CD14-positive monocyte (primary cell): ENCODE data around the gene SMIM22. TPM values are rescaled to one million over a fixed set of nuclear protein-coding genes. Genes with fewer than 3 reads are reported as not detected.

Source experiments
- DNase-seq, 3 donors: peaks; one replicate each; pipeline ENCODE4 v3.0.0-alpha.2; 2011 to 2022
- H2AFZ ChIP-seq: 2 replicates; pipeline ENCODE4 v1.6.0; 2012; ENCODE audit warnings: mild to moderate bottlenecking, low read depth, low read length, inconsistent platforms; ENCODE audit not compliant: insufficient read depth, poor library complexity, severe bottlenecking
- H3K27ac ChIP-seq, 2 donors: 1 replicate in 1 of 2; 2 replicates in 1 of 2; pipeline ENCODE4 v1.5.1; 2012 to 2013; ENCODE audit warnings: low read length in 2 of 2, control low read depth in 1 of 2, inconsistent platforms in 1 of 2, low read depth in 1 of 2, mild to moderate bottlenecking in 1 of 2
- H3K27me3 ChIP-seq, 2 donors: one replicate each; pipeline versions ENCODE4 v1.6.0 to v1.6.1; 2011 to 2013; ENCODE audit warnings: low read length in 2 of 2; ENCODE audit not compliant: control insufficient read depth in 2 of 2, insufficient read depth in 2 of 2
- H3K36me3 ChIP-seq, 2 donors: replicated peaks in 1 of 2; 1 replicate in 1 of 2; 2 replicates in 1 of 2; pipeline versions ENCODE4 v1.5.1 to v1.6.1; 2012 to 2013; ENCODE audit warnings: low read length in 2 of 2, control low read depth in 1 of 2, inconsistent platforms in 1 of 2, mild to moderate bottlenecking in 1 of 2; ENCODE audit not compliant: insufficient read depth in 2 of 2, control insufficient read depth in 1 of 2
- H3K4me1 ChIP-seq, 2 donors: 1 replicate in 1 of 2; 2 replicates in 1 of 2; pipeline versions ENCODE4 v1.5.1 to v1.6.1; 2012 to 2013; ENCODE audit warnings: low read length in 2 of 2, control low read depth in 1 of 2, inconsistent platforms in 1 of 2, mild to moderate bottlenecking in 1 of 2, moderate library complexity in 1 of 2; ENCODE audit not compliant: insufficient read depth in 2 of 2, control insufficient read depth in 1 of 2
- H3K4me2 ChIP-seq: replicated peaks from 2 replicates; pipeline ENCODE3; 2012; ENCODE audit warnings: low read length, moderate library complexity, mild to moderate bottlenecking; ENCODE audit not compliant: poor library complexity, severe bottlenecking; ENCODE audit errors: extremely low read depth
- H3K4me3 ChIP-seq, 3 experiments: fragments of 200-600 bp in 1 of 3; sonication (generic) in 1 of 3; replicated peaks in 1 of 3; 1 replicate in 2 of 3; 2 replicates in 1 of 3; pipeline ENCODE4 v1.5.1; 2011 to 2013; ENCODE audit warnings: low read length in 3 of 3, mild to moderate bottlenecking in 3 of 3, control low read depth in 2 of 3, low read depth in 2 of 3, inconsistent platforms in 1 of 3, moderate library complexity in 1 of 3
- H3K79me2 ChIP-seq: 2 replicates; pipeline ENCODE4 v1.6.0; 2012; ENCODE audit warnings: mild to moderate bottlenecking, control low read depth, inconsistent platforms, low read length, moderate library complexity; ENCODE audit not compliant: insufficient read depth
- H3K9ac ChIP-seq: 2 replicates; pipeline ENCODE4 v1.6.0; 2017; ENCODE audit warnings: low read length, mild to moderate bottlenecking; ENCODE audit not compliant: insufficient read depth, poor library complexity, severe bottlenecking
- H3K9me3 ChIP-seq, 2 donors: replicated peaks in 1 of 2; 1 replicate in 1 of 2; 2 replicates in 1 of 2; pipeline versions ENCODE4 v1.5.1 to v1.6.1; 2012 to 2013; ENCODE audit warnings: low read length in 2 of 2, control low read depth in 1 of 2; ENCODE audit not compliant: control insufficient read depth in 1 of 2, insufficient read depth in 1 of 2
- H4K20me1 ChIP-seq: 2 replicates; pipeline ENCODE4 v1.6.0; 2012; ENCODE audit warnings: mild to moderate bottlenecking, low read length, control low read depth, moderate library complexity; ENCODE audit not compliant: insufficient read depth
- H3K27ac Mint-ChIP-seq, 7 donors: one replicate each; pipeline ENCODE4 v1.8.0; 2020; ENCODE audit warnings: mild to moderate bottlenecking in 7 of 7, mixed read lengths in 7 of 7, moderate library complexity in 6 of 7, inconsistent platforms in 2 of 7
- H3K27me3 Mint-ChIP-seq, 3 donors: one replicate each; pipeline ENCODE4 v1.8.0; 2021 to 2022; ENCODE audit warnings: low read depth in 3 of 3, mild to moderate bottlenecking in 3 of 3, mixed read lengths in 3 of 3, moderate library complexity in 3 of 3, inconsistent platforms in 1 of 3
- H3K36me3 Mint-ChIP-seq, 2 donors: one replicate each; pipeline ENCODE4 v1.8.0; 2020; ENCODE audit warnings: mixed read lengths in 2 of 2, inconsistent platforms in 1 of 2, mild to moderate bottlenecking in 1 of 2
- H3K4me1 Mint-ChIP-seq: one replicate; pipeline ENCODE4 v1.8.0; 2020; ENCODE audit warnings: mild to moderate bottlenecking, mixed read lengths
- H3K4me3 Mint-ChIP-seq, 2 donors: one replicate each; pipeline ENCODE4 v1.8.0; 2020; ENCODE audit warnings: mild to moderate bottlenecking in 2 of 2, mixed read lengths in 2 of 2, moderate library complexity in 1 of 2
- H3K9me3 Mint-ChIP-seq, 7 donors: one replicate each; pipeline ENCODE4 v1.8.0; 2020 to 2022; ENCODE audit warnings: mixed read lengths in 7 of 7, mild to moderate bottlenecking in 6 of 7, moderate library complexity in 6 of 7, inconsistent platforms in 2 of 7
- CTCF ChIP-seq: fragments of 200-600 bp; IDR thresholded peaks from one replicate; pipeline ENCODE4 v1.8.0; 2022; ENCODE audit warnings: antibody characterized with exemption, mild to moderate bottlenecking
- whole genome bisulfite sequencing: methylation state at CpG from one replicate; pipeline ENCODE4 v1.1.5; 2013; ENCODE audit warnings: missing lambda C conversion rate; ENCODE audit not compliant: insufficient coverage; 5-methylcytosine and 5-hydroxymethylcytosine counted together
- intact Hi-C, 2 donors: fragments of 100-400 bp; cut with micrococcal nuclease; formaldehyde crosslinking; loops; one replicate each; pipeline versions ENCODE4 v1.15.0 to v1.15.1; 2023
- polyA plus RNA-seq, 3 donors: library from polyadenylated mRNA; depleted of rRNA in 1 of 3; unstranded in 2 of 3; stranded (reverse) in 1 of 3; fragments of 300-500 nt in 2 of 3; fragments of >200 nt in 1 of 3; fragmentation: Illumina TruSeq in 2 of 3; gene quantifications; 1 replicate in 2 of 3; 2 replicates in 1 of 3; pipeline ENCODE4 v1.2.3, GENCODE V29; 2012 to 2021

SMIM22 gene
- polyA plus RNA-seq, 3 donors: not detected

GRCh38 chr16:4772351-4772750 lies 22.8 kb upstream of the SMIM22 start:
- H3K27me3 ChIP-seq: no peaks in the 10 kb centered on the region
- H3K4me2 ChIP-seq: no peak overlapping the region
- H3K9ac ChIP-seq: no peak overlapping the region
- no peaks in the 10 kb centered on the region for H3K79me2 ChIP-seq
- no peaks in the 10 kb centered on the region for H3K36me3 ChIP-seq
- H4K20me1 ChIP-seq: no peaks in the 10 kb centered on the region
- no peak overlapping the region for H3K27ac ChIP-seq
- 100% methylated on average over 3 of the region's 5 CpGs for WGBS
- H3K27ac Mint-ChIP-seq: no peak overlapping the region
- H3K36me3 Mint-ChIP-seq: no peaks in the 10 kb centered on the region
- no peak overlapping the region for H2AFZ ChIP-seq
- peaks cover 0 to 2% (median 0%) of the 10 kb centered on the region in 7 donors for H3K9me3 Mint-ChIP-seq
- peaks cover 1 to 3% (median 2%) of the 10 kb centered on the region in 3 donors for H3K27me3 Mint-ChIP-seq
- intact Hi-C loops: no loop called here
- peaks cover 18 to 29% of the 10 kb centered on the region in 2 donors for H3K4me1 ChIP-seq
- no peaks in the 10 kb centered on the region for H3K9me3 ChIP-seq
- no peak for DNase-seq
- no peak overlapping the region for H3K4me3 Mint-ChIP-seq
- H3K4me1 Mint-ChIP-seq: peaks cover 32% of the 10 kb centered on the region
- no peak for TF ChIP-seq CTCF
- H3K4me3 ChIP-seq: no peak overlapping the region

- peaks cover 4 to 12% of the 10 kb centered on the region in 2 donors for H3K4me1 ChIP-seq
- H3K9ac ChIP-seq: no peak overlapping the region
- H3K9me3 ChIP-seq: no peaks in the 10 kb centered on the region
- no peaks in the 10 kb centered on the region for H3K27me3 ChIP-seq
- WGBS: 78% methylated on average over 3 of the region's 13 CpGs
- no peak for DNase-seq
- H3K4me2 ChIP-seq: no peak overlapping the region
- Mint-ChIP-seq H3K36me3 (no peaks in the 10 kb centered on the region), H3K4me1 (peaks cover 14% of the 10 kb centered on the region), H3K4me3 (no peak overlapping the region), H3K27me3 (peaks cover 0 to 3% (median 2%) of the 10 kb centered on the region in 3 donors), H3K27ac (no peak overlapping the region), H3K9me3 (peaks cover 0 to 2% (median 0%) of the 10 kb centered on the region in 7 donors)
- H3K27ac ChIP-seq: no peak overlapping the region
- TF ChIP-seq CTCF: no peak
- H3K36me3 ChIP-seq: no peaks in the 10 kb centered on the region
- H3K4me3 ChIP-seq: no peak overlapping the region
- H3K79me2 ChIP-seq: no peaks in the 10 kb centered on the region
- intact Hi-C loops: no loop called here
- no peak overlapping the region for H2AFZ ChIP-seq
- H4K20me1 ChIP-seq: no peaks in the 10 kb centered on the region
Measured at GRCh38 chr16:4775005-4775404, 20.2 kb upstream of the SMIM22 start.
